RKO (cell line): ENCODE results near the gene ATF7.

ENCODE experiments used
- DNase-seq: peaks from one replicate; pipeline ENCODE4 v3.0.0-alpha.2; 2016; ENCODE audit warnings: low spot score

Gene ATF7

GRCh38 chr12:53523131-53523530 lies 103.1 kb downstream of the ATF7 start:
- DNase-seq: no peak

DNA sequence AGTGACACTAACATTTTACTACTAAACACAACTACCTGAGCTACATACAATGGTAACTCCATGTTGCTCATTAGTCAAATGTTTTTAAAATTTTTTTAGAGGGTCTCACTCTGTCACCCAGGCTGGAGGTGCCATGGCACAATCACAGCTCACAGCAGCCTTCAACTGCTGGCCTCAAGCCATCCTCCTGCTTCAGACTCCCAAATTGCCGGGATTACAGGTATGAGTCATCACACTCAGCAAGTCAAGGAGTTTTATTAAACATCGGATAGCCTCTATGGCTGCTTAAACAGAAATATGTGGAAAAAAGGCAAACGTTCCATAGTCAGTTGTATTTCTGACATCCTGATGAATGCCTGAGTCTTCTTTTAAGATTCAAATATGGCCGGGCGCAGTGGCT lies 107.8 kb downstream of the ATF7 start:
- no peak for DNase-seq

GRCh38 chr12:53516758-53517455 lies 109.3 kb downstream of the ATF7 start:
- DNase-seq: no peak

DNA sequence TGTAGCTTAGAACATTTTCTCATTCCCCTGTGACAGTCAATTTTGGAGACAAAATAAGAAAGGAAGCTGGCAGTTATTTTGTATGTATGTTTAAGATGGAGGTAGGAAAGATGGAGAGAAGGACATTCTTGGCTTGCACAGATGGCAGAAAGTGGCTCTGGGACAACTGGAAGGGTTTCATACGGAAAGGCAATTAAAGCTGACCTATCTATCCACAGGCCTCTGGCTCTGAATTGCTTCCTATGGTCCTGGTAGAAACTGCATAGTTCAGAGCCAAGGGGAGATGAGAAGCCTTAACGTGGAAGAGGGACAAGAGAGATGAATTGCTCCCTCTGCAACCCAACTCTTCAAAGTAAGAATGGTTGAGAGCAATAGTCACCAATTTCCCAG lies 110.9 kb downstream of the ATF7 start:
- DNase-seq: no peak

GRCh38 chr12:53514628-53515290 lies 111.4 kb downstream of the ATF7 start:
- DNase-seq: no peak

- no peak for DNase-seq
Measured at GRCh38 chr12:53513712-53514410, 112.3 kb downstream of the ATF7 start.

GRCh38 chr12:53510181-53510812 lies 115.9 kb downstream of the ATF7 start:
- no peak for DNase-seq

DNA sequence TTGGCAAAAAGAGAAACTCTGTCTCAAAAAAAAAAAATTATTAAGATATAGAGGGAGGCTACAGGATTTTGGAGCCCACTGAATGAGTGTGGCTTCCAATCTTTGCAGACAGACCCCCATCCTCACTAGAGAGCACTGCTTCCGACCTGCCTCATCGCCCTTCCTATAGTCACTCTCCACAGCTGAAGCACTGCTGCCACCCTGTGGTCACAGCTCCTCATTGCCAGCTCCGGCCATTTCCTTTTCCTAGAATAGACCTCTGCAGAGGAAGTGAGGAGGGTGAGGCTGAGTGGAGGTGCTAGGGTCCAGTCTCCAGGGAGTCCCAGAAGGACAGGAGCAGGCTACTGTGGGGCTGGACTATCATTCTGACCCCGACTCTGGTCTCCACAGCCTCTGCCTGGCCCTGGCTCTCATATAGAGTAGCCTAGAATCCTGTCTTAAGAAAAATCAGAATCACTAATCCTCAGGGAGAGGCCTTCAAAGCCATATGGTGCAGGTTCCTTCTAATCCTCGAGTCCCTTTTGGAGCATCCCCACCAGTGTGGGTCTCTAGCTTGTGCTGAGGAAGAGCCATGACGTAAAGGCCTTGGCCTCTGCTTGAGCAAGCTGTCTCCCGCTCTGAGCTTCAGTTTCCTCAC lies 117.5 kb downstream of the ATF7 start:
- DNase-seq: peak; percentile 80

- DNase-seq: no peak
Measured at GRCh38 chr12:53507603-53507885, 118.6 kb downstream of the ATF7 start.

DNA sequence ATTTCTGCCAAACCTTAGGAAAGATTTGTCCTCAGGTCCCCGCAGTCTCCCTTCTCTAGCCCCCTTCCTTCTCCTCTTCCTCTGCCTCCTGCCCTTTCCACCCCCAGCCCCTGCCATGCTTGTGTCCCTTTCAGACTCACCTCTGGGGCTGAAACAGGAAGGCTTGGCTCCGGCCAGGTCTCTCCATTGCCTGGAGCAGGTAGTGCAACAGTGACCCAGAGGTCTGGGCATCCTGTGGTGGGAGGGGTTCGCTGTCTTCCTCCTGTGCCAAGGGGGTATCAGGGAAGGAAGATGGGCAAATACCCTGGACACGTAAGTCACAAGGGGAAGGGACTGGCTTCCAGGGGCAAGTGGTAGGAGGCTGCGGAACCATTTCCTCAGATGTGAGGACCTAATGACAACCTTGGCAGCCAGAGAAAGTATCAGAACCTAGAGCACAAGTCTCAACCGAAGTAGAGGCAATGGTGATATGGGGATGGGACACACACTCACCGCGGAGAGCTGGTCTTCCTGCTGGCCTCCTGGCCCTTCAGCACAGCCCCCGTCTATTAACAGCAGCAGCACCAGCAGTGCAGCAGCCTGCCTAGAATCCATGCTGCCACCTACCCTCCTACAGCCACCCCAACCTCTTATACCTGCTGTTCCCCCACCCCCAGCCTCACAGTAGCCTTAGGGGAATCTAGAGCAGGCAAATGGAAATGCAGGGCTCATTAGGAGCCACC lies 119.1 kb downstream of the ATF7 start, which contains the start of gene NPFF:
Gene NPFF, minus strand, starts transcription at position 604 of the 722 bp plus-strand sequence. Its CDS starts 10 bp downstream, at position 594.
- DNase-seq: no peak

DNA sequence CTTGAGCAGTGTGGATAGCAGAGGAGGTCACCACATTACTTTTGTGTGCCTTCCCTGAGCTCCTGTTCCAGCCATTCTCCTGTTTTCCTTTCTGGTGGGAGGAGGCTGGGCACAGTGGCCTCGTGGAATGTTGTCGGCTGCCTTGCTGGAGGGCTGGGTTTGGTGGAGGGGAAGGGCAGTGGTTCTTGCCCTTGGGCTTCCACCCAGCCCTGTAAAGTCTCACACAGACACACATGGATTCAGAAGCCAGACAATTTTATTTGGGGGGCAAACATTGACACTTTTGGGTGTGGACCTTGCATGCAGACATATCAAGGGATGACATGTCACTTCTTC lies 119.8 kb downstream of the ATF7 start:
- no peak for DNase-seq

- DNase-seq: no peak
Measured at GRCh38 chr12:53505555-53506449, 120.4 kb downstream of the ATF7 start.

- DNase-seq: no peak
Measured at GRCh38 chr12:53505086-53505485, 121.1 kb downstream of the ATF7 start.

GRCh38 chr12:53504004-53504920 lies 121.9 kb downstream of the ATF7 start:
- no peak for DNase-seq

GRCh38 chr12:53502983-53503728 lies 123.0 kb downstream of the ATF7 start:
- no peak for DNase-seq

- no peak for DNase-seq
Measured at GRCh38 chr12:53502331-53502730, 123.9 kb downstream of the ATF7 start.

DNA sequence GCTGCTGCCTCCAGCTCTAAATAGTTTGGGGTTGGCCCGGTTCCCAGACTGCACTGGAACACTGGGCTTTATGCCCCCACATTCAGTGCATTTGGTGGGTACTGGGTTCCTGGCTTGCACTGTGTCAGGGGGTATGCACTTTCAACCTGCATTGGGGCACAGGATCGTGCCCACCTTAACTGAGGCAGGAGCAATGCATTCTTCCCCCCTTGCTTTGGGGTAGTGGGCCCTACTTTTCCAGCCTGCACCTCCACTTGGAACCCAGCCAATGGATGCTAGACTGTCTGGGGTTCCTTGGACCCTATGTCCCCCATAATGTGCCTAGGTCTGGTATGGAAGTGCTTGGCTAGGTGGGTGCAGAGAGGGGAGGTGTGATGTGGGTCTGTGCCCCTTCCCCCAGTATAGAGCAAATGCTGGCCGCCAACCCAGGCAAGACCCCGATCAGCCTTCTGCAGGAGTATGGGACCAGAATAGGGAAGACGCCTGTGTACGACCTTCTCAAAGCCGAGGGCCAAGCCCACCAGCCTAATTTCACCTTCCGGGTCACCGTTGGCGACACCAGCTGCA lies 124.5 kb downstream of the ATF7 start:
- DNase-seq: no peak

- DNase-seq: peak; percentile 100
Measured at GRCh38 chr12:53500776-53501614, 125.2 kb downstream of the ATF7 start, which contains the start of gene TARBP2. TARBP2 (plus strand) TSS chr12:53501283; CDS start chr12:53501409, 126 bp downstream.
